OCI-LY3 (cell line): Measurements from ENCODE around the gene TSPAN15.
A peak's percentile ranks its signal among the peaks of the same experiment; 100 is the strongest.

Experiments
- H2AFZ ChIP-seq: fragments of 200-600, 300-600 bp; shearing (Covaris generic); 2 replicates; pipeline ENCODE4 v1.6.0; 2014; ENCODE audit warnings: antibody characterized with exemption, low read depth, low read length
- H3K27ac ChIP-seq: fragments of 200-600, 300-600 bp; sonication (generic); 2 replicates; pipeline ENCODE4 v1.5.1; 2014; ENCODE audit warnings: mild to moderate bottlenecking, low read length, moderate library complexity, mixed read lengths
- H3K27me3 ChIP-seq: fragments of 200-600, 300-600 bp; sonication (generic); 2 replicates; pipeline ENCODE4 v1.6.1; 2014; ENCODE audit warnings: low read depth, low read length, mixed read lengths
- H3K36me3 ChIP-seq: fragments of 200-600, 300-600 bp; sonication (generic); replicated peaks from 2 replicates; pipeline ENCODE3; 2014; ENCODE audit warnings: low read depth, low read length, mixed read lengths
- H3K4me1 ChIP-seq: fragments of 300-600, 200-600 bp; sonication (generic); 2 replicates; pipeline ENCODE4 v1.6.1; 2014; ENCODE audit warnings: low read length, mixed read lengths
- H3K4me2 ChIP-seq: fragments of 200-600, 300-600 bp; sonication (generic); 2 replicates; pipeline ENCODE4 v1.6.1; 2014; ENCODE audit warnings: low read length, mixed read lengths
- H3K4me3 ChIP-seq: fragments of 300-600, 200-600 bp; sonication (generic); 2 replicates; pipeline ENCODE4 v1.5.1; 2014; ENCODE audit warnings: antibody characterized with exemption, mild to moderate bottlenecking, low read length, moderate library complexity
- H3K79me2 ChIP-seq: fragments of 300-600, 200-600 bp; shearing (Covaris generic); 2 replicates; pipeline ENCODE4 v1.6.1; 2014; ENCODE audit warnings: mild to moderate bottlenecking, low read length, mixed read lengths
- H3K9ac ChIP-seq: fragments of 300-600, 200-600 bp; shearing (Covaris generic); 2 replicates; pipeline ENCODE4 v1.6.0; 2014; ENCODE audit warnings: mild to moderate bottlenecking, low read length, moderate library complexity
- H3K9me3 ChIP-seq: fragments of 200-600, 300-600 bp; shearing (Covaris generic); 2 replicates; pipeline ENCODE4 v1.6.1; 2014; ENCODE audit warnings: low read length, mixed read lengths; ENCODE audit not compliant: insufficient read depth
- H4K20me1 ChIP-seq: fragments of 200-600, 300-600 bp; sonication (generic); 2 replicates; pipeline ENCODE4 v1.6.1; 2016; ENCODE audit warnings: low read length, mixed read lengths; ENCODE audit not compliant: insufficient read depth
- CTCF ChIP-seq: fragments of 200-600, 300-600 bp; sonication (generic); IDR thresholded peaks from 2 replicates; pipeline ENCODE4 v1.5.1; 2014; ENCODE audit warnings: antibody characterized with exemption, low read length, low read depth
- EZH2phosphoT487 ChIP-seq: fragments of 200-600 bp; shearing (Covaris generic); IDR thresholded peaks from 2 replicates; pipeline ENCODE4 v1.6.1; 2018; ENCODE audit warnings: antibody characterized with exemption, mixed run types, low read depth

The TSPAN15 gene

DNA sequence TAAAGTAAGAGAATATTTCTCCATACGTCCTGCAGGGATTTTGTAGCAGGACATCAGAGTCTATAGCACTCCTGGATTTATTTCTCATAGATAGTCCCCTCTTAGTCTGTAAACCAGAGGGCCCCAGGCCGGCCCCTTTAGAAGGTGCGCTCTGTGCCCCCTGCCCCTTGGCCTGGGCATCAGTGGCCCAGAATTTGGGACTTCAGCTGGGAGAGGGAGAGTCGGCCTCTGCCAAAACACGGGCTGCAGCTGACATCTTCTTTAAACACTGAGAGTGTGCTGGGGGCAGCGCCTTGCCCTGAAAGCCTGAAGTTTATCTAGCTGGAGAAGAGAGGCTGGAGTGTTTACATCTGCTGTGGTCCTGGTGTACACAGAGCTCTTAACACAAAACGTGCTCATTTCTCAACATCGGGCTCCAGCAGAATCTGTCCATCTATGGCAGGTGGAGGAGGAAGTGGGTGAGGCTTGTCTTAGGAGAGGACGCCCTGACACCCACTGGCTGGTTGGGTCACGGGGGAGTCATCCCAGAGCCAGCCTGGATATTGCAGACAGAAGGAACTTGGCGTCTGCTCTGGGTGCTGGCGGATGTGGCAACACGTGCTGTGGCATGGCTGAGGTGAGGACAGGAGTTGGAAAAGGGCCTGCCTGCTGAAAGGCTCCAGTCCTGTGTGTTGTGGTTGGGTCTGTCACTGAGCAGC, 29.5 kb upstream of the TSPAN15 start:
- no peaks in the 10 kb centered on the region for H3K79me2 ChIP-seq
- H3K9me3 ChIP-seq = no peaks in the 10 kb centered on the region
- no peak overlapping the region for H3K4me2 ChIP-seq
- H4K20me1 ChIP-seq = no peaks in the 10 kb centered on the region
- no peak for TF ChIP-seq EZH2phosphoT487
- TF ChIP-seq CTCF = no peak
- no peaks in the 10 kb centered on the region for H3K36me3 ChIP-seq
- no peaks in the 10 kb centered on the region for H3K27me3 ChIP-seq
- H3K27ac ChIP-seq = no peak overlapping the region
- H3K4me1 ChIP-seq = no peaks in the 10 kb centered on the region
- H3K4me3 ChIP-seq = no peak overlapping the region
- H3K9ac ChIP-seq = no peak overlapping the region
- no peak overlapping the region for H2AFZ ChIP-seq

GRCh38 chr10:69422676-69423075, 28.6 kb upstream of the TSPAN15 start:
- Histone ChIP-seq H3K4me3 (no peak overlapping the region), H3K36me3 (no peaks in the 10 kb centered on the region), H3K27me3 (no peaks in the 10 kb centered on the region), H4K20me1 (no peaks in the 10 kb centered on the region), H3K27ac (no peak overlapping the region), H3K9ac (no peak overlapping the region), H3K9me3 (no peaks in the 10 kb centered on the region), H3K79me2 (no peaks in the 10 kb centered on the region), H3K4me1 (no peaks in the 10 kb centered on the region), H3K4me2 (no peak overlapping the region), H2AFZ (no peak overlapping the region)
- TF ChIP-seq EZH2phosphoT487 (no peak), CTCF (no peak)

DNA sequence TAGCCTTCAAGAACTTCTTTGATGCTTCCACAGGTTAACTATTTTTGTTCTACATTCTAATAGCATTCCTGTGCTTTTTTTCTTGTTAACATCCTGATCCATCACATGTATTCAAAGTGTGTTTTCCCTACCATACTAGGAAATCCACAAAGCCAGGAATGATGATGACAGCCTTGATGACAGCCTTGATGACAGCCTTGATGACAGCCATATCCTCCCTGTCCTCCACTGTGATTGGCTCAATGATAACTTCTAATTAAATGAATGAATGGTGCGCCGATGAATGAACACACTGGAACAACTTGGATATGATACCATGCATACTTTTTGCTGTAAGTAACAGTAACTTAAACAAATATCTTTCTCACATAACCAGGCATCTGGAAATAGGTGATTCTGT, 26.2 kb upstream of the TSPAN15 start:
- no peak for TF ChIP-seq CTCF
- TF ChIP-seq EZH2phosphoT487 = no peak
- Histone ChIP-seq H3K9ac (no peak overlapping the region), H4K20me1 (no peaks in the 10 kb centered on the region), H3K4me2 (no peak overlapping the region), H3K4me1 (no peaks in the 10 kb centered on the region), H3K36me3 (no peaks in the 10 kb centered on the region), H3K27me3 (no peaks in the 10 kb centered on the region), H3K79me2 (no peaks in the 10 kb centered on the region), H3K27ac (no peak overlapping the region), H3K4me3 (no peak overlapping the region), H3K9me3 (no peaks in the 10 kb centered on the region), H2AFZ (no peak overlapping the region)

- Histone ChIP-seq H3K9me3 (no peaks in the 10 kb centered on the region), H3K4me2 (no peak overlapping the region), H2AFZ (0 out of 2 replicates have a peak overlapping the region, but pooled peaks have one; percentile 23), H3K4me1 (no peaks in the 10 kb centered on the region), H3K27ac (no peak overlapping the region), H3K27me3 (no peaks in the 10 kb centered on the region), H3K36me3 (no peaks in the 10 kb centered on the region), H3K79me2 (no peaks in the 10 kb centered on the region), H3K9ac (no peak overlapping the region), H3K4me3 (no peak overlapping the region), H4K20me1 (no peaks in the 10 kb centered on the region)
- no peak for TF ChIP-seq CTCF
Measured at GRCh38 chr10:69425511-69426298, 25.6 kb upstream of the TSPAN15 start.
